Neural progenitor cell (in vitro differentiated cells): Measurements from ENCODE around the gene ZNF653. TPM values are rescaled to one million over a fixed set of nuclear protein-coding genes. Genes with fewer than 3 reads are reported as not detected.

Source experiments
- DNase-seq: peaks from one replicate; pipeline ENCODE4 v3.0.0-alpha.2; 2016; ENCODE audit warnings: low spot score
- H2AFZ ChIP-seq: fragments of 200-600 bp; sonication (generic); replicated peaks from 2 replicates; pipeline ENCODE4 v1.6.1; 2016; ENCODE audit warnings: antibody characterized with exemption
- H3F3A ChIP-seq: fragments of 200-600 bp; sonication (generic); 2 replicates; pipeline ENCODE4 v1.6.1; 2016; ENCODE audit warnings: antibody characterized with exemption, low read depth
- H3K27ac ChIP-seq: fragments of 200-600 bp; sonication (generic); 2 replicates; pipeline ENCODE4 v1.5.1; 2016; ENCODE audit warnings: mild to moderate bottlenecking
- H3K27me3 ChIP-seq: fragments of 200-600 bp; sonication (generic); 2 replicates; pipeline ENCODE4 v1.6.1; 2016; ENCODE audit warnings: mild to moderate bottlenecking, moderate library complexity
- H3K36me3 ChIP-seq: fragments of 200-600 bp; sonication (generic); 2 replicates; pipeline ENCODE4 v1.5.1; 2016
- H3K4me1 ChIP-seq: fragments of 200-600 bp; sonication (generic); 2 replicates; pipeline ENCODE4 v1.6.1; 2016; ENCODE audit warnings: mixed run types
- H3K4me2 ChIP-seq: fragments of 200-600 bp; sonication (generic); 2 replicates; pipeline ENCODE4 v1.6.1; 2016
- H3K4me3 ChIP-seq: fragments of 200-600 bp; sonication (generic); 2 replicates; pipeline ENCODE4 v1.5.1; 2016
- H3K79me2 ChIP-seq: fragments of 200-600 bp; sonication (generic); 2 replicates; pipeline ENCODE4 v1.6.1; 2016; ENCODE audit warnings: low read depth
- H3K9ac ChIP-seq: fragments of 200-600 bp; sonication (generic); 2 replicates; pipeline ENCODE4 v1.6.1; 2016
- H3K9me3 ChIP-seq: fragments of 200-600 bp; sonication (generic); 2 replicates; pipeline ENCODE4 v1.5.1; 2016; ENCODE audit warnings: low read depth
- H4K20me1 ChIP-seq: fragments of 200-600 bp; sonication (generic); 2 replicates; pipeline ENCODE4 v1.6.1; 2016; ENCODE audit warnings: low read depth
- H3K27ac Mint-ChIP-seq: 3 replicates; pipeline ENCODE4 v1.8.0; 2021; ENCODE audit warnings: mixed read lengths
- H3K27me3 Mint-ChIP-seq: 2 replicates; pipeline ENCODE4 v1.8.0; 2022; ENCODE audit warnings: low read depth, mild to moderate bottlenecking, inconsistent platforms, moderate library complexity, mixed read lengths; ENCODE audit not compliant: insufficient read depth
- H3K36me3 Mint-ChIP-seq: 3 replicates; pipeline ENCODE4 v1.8.0; 2021; ENCODE audit warnings: mixed read lengths
- H3K4me1 Mint-ChIP-seq: 3 replicates; pipeline ENCODE4 v1.8.0; 2021; ENCODE audit warnings: mixed read lengths
- H3K4me3 Mint-ChIP-seq: 3 replicates; pipeline ENCODE4 v1.8.0; 2021; ENCODE audit warnings: mild to moderate bottlenecking, moderate library complexity, mixed read lengths
- H3K9me3 Mint-ChIP-seq: 3 replicates; pipeline ENCODE4 v1.8.0; 2020; ENCODE audit warnings: mixed read lengths
- CTCF ChIP-seq: fragments of 200-600 bp; sonication (generic); IDR thresholded peaks from 2 replicates; pipeline ENCODE4 v1.5.1; 2017; ENCODE audit warnings: antibody characterized with exemption, mild to moderate bottlenecking
- EZH2 ChIP-seq: fragments of 200-600 bp; sonication (generic); IDR thresholded peaks from 2 replicates; pipeline ENCODE4 v1.6.1; 2017; ENCODE audit warnings: antibody characterized with exemption, mild to moderate bottlenecking, moderate library complexity
- EZH2phosphoT487 ChIP-seq: fragments of 200-600 bp; sonication (generic); IDR thresholded peaks from 2 replicates; pipeline ENCODE4 v1.6.1; 2017; ENCODE audit warnings: antibody characterized with exemption
- total RNA-seq: library from RNA; depleted of rRNA; stranded (reverse); fragments of >200 nt; gene quantifications from 2 replicates; pipeline ENCODE4 v1.2.3, GENCODE V29; 2015; ENCODE audit warnings: low replicate concordance

ZNF653 gene
- total RNA-seq, 1 donor from 2014 or later = 3.4 TPM

GRCh38 chr19:11483366-11484111 is 22.1 kb downstream of the ZNF653 start:
- TF ChIP-seq EZH2phosphoT487 = no peak
- no peak for TF ChIP-seq CTCF
- H3K4me1 Mint-ChIP-seq = peaks cover 16% of the 10 kb centered on the region
- H3K9me3 Mint-ChIP-seq = peaks cover 3% of the 10 kb centered on the region
- peaks cover 46% of the 10 kb centered on the region for H3K27me3 ChIP-seq
- no peak overlapping the region for H3K27ac ChIP-seq
- no peaks in the 10 kb centered on the region for H3K9me3 ChIP-seq
- H3K36me3 ChIP-seq = no peaks in the 10 kb centered on the region
- H3K36me3 Mint-ChIP-seq = peaks cover 8% of the 10 kb centered on the region
- no peak for DNase-seq
- H3K4me3 Mint-ChIP-seq = no peak overlapping the region
- no peaks in the 10 kb centered on the region for H3K79me2 ChIP-seq
- peaks cover 3% of the 10 kb centered on the region for H3K4me1 ChIP-seq
- H3F3A ChIP-seq = peaks cover 18% of the 10 kb centered on the region
- H2AFZ ChIP-seq = no peak overlapping the region
- H3K4me3 ChIP-seq = no peak overlapping the region
- peaks cover 28% of the 10 kb centered on the region for H3K27me3 Mint-ChIP-seq
- H3K27ac Mint-ChIP-seq = no peak overlapping the region
- no peak overlapping the region for H3K4me2 ChIP-seq
- no peak overlapping the region for H3K9ac ChIP-seq
- peaks cover 37% of the 10 kb centered on the region for H4K20me1 ChIP-seq

DNA sequence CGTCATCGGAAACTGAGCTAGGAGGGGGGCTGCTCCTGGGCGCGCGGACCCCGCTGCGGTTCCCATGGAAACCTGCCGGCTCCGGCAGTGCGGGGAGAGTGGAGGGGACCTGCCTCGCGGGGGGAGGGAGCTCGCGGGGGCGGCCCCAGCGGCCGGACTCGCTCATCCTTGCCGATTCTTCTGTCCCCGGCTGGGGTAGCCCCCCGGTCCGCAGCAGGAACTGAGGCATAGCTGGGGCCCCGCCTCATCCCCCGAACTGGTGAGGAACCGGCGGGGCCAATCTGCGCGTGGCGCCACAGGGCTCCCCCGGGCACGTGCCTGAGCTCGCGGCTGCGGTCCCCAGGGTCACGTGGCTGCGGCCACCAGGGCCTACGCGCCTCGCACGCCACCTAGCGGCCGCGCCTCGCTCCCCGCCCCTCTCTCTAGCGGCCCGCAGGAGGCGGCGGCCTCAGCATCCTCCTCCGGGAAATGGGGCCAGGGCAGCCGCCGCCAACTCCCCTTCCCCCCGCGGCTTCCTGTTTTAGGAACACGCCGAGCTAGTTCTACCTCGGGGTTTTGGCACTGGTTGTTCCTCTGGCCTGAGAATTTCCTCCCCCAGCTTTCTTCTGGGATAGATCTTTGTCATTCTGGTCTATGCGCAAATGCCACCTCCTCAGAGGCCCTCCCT is 23.1 kb downstream of the ZNF653 start:
- no peak overlapping the region for H3K27ac Mint-ChIP-seq
- peaks cover 33% of the 10 kb centered on the region for H3K27me3 Mint-ChIP-seq
- H3K4me2 ChIP-seq = peak overlapping the region; percentile 54
- TF ChIP-seq EZH2 = no peak
- peak; percentile 83 for TF ChIP-seq CTCF
- peaks cover 3% of the 10 kb centered on the region for H3K4me1 ChIP-seq
- DNase-seq = peak; percentile 91
- H3K9me3 Mint-ChIP-seq = peaks cover 3% of the 10 kb centered on the region
- H3K36me3 ChIP-seq = no peaks in the 10 kb centered on the region
- H3F3A ChIP-seq = peaks cover 22% of the 10 kb centered on the region
- H3K4me1 Mint-ChIP-seq = peaks cover 16% of the 10 kb centered on the region
- no peaks in the 10 kb centered on the region for H3K79me2 ChIP-seq
- no peak overlapping the region for H2AFZ ChIP-seq
- peaks cover 40% of the 10 kb centered on the region for H4K20me1 ChIP-seq
- peaks cover 55% of the 10 kb centered on the region for H3K27me3 ChIP-seq
- no peaks in the 10 kb centered on the region for H3K9me3 ChIP-seq
- H3K4me3 Mint-ChIP-seq = peak overlapping the region; percentile 78
- peak overlapping the region; percentile 21 for H3K4me3 ChIP-seq
- H3K9ac ChIP-seq = no peak overlapping the region
- no peak overlapping the region for H3K27ac ChIP-seq
- peaks cover 8% of the 10 kb centered on the region for H3K36me3 Mint-ChIP-seq

DNA sequence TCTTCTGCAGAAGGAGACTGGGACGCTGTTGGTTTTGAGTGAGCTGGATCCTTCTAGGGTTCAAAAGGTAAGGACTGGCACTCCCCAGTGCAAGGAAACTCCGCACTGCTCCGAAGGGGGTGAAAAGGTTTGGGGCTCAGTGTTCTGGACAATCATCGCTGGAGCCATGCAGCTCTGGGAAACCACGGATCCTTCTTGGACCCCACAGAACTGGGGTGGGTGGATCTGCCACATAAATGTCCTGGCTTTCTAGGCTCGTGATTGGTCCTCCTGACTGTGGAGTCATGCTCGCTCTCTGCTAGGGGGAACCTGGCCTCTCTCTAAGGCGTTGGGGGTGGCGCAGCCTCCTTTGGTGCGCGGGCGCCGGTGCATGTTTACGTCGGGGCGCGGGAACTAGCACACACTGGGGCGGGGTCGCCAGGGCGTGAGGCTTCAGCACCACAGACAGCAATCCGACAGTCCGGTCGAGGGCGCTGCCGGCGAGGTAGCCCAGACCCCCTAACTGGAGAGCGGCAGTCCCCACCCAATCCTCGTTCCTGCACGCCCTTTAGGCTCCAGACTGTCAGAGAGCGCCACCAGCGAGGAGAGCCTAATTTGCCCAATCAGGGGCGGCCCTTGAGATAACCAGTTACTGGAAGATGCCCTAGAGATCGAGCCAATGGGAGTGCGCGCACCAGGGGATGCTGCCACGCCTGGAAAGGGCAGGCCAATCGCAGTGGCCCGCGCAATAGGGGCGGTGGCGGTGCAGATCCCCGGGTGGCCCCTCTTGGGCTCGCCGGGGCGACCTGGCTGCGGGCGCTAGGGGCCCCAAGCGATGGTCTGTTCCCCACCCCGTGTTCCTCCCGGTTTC is 23.9 kb downstream of the ZNF653 start:
- Histone ChIP-seq H3K36me3 (no peaks in the 10 kb centered on the region), H4K20me1 (peaks cover 40% of the 10 kb centered on the region), H3K27me3 (peaks cover 55% of the 10 kb centered on the region), H3K4me2 (peak overlapping the region; percentile 54), H3F3A (peaks cover 22% of the 10 kb centered on the region), H3K27ac (no peak overlapping the region), H2AFZ (no peak overlapping the region), H3K9ac (no peak overlapping the region), H3K4me3 (peak overlapping the region; percentile 21), H3K9me3 (no peaks in the 10 kb centered on the region), H3K79me2 (no peaks in the 10 kb centered on the region), H3K4me1 (peaks cover 3% of the 10 kb centered on the region)
- Mint-ChIP-seq H3K4me1 (peaks cover 16% of the 10 kb centered on the region), H3K9me3 (peaks cover 3% of the 10 kb centered on the region), H3K27me3 (peaks cover 36% of the 10 kb centered on the region), H3K27ac (no peak overlapping the region), H3K4me3 (peak overlapping the region; percentile 78), H3K36me3 (peaks cover 8% of the 10 kb centered on the region)
- peak; percentile 16 for TF ChIP-seq EZH2
- TF ChIP-seq EZH2phosphoT487 = no peak
- TF ChIP-seq CTCF = no peak
- DNase-seq = peak; percentile 92
